GM18505 (cell line): Measurements from ENCODE around the gene TIFAB.

ENCODE experiments used
- ATAC-seq: cut with Tn5 transposase; IDR thresholded peaks from one replicate; pipeline ENCODE4 v1.9.1; 2021; ENCODE audit not compliant: unreplicated experiment
- POLR2A ChIP-seq: IDR thresholded peaks from 4 replicates; pipeline ENCODE4 v1.6.1; 2011; ENCODE audit warnings: borderline replicate concordance; ENCODE audit not compliant: insufficient read depth, insufficient read length; ENCODE audit errors: extremely low read depth

The TIFAB gene

DNA sequence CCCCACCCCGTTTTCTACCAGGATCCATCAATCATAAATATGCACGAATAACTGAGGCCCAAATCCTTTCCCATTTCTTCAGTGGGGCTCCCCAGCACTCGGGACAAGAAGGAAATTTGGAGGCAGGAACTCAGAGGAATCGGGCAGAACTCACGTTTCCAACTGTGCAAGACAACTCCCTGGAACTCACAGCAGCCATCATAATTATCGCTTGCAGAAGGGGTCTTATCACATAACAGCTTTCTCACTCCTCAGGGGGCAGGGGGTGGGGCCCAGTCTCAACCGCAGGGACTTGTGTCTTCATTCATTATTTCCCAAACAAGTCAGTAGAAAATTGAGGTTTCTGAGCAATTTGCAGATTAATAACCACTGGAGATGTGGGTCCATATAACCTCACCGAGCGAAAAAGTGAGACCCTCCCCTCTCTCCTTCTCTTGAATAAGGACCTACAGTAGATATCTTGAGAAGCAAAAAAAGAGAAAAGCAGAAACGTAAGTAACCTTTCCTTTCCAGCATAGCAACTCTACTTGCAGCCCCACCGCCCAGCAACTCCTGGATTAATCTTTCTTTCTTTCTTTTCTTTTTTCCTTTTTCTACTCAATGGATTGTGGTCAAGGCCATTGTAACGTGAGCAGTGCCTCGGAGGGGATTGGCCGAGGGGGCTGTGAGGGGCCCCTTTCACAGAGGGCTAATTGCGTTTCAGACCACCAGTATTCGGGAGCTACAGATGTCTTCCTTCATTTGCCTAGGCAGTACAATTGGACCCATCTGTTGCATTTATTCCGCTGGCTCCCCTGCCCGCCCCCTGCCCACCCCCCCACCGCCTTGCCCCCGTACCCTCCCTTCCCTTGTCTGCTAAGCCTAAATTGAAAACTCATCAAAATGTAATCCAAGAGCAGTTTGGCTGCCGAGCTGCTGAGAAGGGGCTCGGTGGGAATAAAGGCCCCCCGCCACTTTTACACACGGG, 24.7 kb upstream of the TIFAB start:
- no peak for ATAC-seq
- no peak for TF ChIP-seq POLR2A

DNA sequence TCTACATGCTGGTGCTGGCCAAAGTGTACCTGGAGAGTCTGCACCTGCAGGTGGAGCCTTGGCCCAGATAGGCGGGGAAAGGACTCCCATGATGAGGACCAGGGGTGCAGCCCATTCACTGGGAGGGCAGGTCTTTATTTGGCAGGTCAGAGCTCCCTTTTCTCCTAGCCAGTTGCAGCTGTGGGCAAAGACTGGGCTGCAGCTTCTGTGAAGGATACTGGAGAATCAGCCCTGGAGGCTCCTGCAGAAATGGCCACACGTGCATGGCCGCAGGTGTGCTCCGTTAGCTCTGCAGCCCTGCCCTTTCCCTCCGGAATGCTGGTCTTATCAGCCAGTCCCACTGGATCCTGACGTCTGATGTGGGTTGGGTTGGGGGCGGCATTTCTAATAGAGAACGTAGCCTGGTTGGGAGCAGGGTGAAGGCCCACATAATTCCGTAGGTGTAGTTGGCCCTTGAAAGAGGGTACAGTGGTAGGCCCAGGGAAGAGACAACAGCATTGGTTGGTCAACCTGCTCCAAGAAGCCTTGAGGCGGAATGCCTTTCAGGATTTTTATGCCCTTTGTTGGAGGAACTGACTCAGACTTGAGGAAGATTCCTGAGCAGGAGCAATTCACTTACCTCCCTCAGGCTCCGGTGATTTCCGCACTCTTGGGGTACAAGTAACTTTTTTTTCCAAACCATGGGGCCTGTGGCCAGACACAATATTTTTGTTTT, 22.0 kb upstream of the TIFAB start:
- ATAC-seq = no peak
- TF ChIP-seq POLR2A = no peak

DNA sequence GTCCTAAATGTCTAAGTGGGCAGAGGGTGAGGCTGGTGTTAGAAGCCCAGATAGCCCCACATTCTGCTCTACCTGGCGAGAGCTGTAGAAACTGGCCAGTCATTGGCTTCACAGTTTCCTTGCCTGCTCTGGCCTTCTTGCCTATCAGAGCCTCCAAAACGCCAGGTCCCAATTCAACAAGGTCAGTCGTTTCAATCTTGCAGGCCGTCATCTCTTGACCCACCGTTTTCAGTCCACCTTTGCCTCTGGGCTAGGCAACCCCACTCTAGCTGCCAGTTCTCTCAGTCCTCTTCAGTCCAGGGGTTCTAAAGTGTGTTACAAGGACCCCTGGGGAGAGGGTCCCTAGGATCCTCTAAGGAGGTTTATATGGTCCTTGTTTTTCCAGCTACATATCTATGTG, 20.0 kb upstream of the TIFAB start:
- no peak for TF ChIP-seq POLR2A
- no peak for ATAC-seq

DNA sequence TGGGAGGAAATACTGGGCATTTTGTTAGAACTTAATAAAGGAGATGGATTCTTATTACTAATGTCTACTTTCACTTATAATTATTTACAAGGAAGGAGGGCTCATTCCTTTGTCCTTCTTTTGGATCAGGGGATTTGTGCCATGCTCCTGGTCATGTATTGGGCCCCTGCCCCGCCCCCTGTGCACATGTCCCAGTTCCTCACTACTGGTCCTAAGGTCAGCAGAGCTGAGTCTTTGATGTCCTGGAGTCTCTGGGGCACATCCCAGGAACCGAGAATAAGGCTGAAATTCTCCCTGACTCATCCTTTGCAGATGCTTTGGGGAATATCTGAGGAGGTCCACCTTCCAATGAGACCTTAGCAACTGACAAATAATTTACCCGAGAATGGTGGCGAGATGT, 19.6 kb upstream of the TIFAB start:
- ATAC-seq = no peak
- TF ChIP-seq POLR2A = no peak

DNA sequence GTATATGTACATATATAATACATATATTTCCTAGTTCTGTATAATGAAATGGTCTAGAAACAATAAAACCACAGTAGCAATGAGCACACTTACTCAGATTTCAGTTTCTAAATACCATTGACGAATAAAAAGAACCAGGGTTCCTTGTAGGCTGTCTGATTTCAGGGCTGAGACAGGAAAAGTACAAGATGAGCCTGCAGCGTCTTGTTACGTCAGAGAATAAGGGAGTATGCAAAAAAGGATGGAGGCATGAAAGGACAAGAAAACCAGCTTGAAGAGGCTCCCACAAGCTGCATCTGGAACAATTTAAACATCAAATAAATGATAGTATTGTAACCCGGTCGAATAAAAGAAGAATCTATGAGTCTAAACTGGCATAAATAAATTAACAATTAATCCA, 17.8 kb upstream of the TIFAB start:
- no peak for ATAC-seq

DNA sequence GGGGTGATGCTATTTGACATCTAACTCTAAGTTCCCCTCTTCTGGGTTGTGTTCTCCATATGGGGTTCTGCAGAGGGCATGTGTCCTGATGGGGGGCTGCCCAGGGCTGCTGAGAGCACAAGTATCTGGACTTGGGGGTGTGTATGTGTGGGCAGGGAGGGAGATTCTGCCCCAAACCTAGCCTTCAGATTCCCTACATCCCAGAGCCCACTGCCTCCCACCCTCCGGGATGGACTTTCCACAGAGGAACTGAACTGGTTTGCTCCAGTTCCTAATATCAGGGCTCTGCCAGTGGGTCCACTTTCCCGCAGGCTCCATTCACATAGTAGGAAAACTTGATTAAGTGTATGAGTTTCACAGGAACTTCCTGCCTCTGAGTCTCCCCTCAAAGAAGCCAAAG, 16.4 kb upstream of the TIFAB start:
- ATAC-seq = no peak
- no peak for TF ChIP-seq POLR2A

More for the DNA sequence above, 17.8 kb upstream of the TIFAB start:
- no peak for TF ChIP-seq POLR2A

DNA sequence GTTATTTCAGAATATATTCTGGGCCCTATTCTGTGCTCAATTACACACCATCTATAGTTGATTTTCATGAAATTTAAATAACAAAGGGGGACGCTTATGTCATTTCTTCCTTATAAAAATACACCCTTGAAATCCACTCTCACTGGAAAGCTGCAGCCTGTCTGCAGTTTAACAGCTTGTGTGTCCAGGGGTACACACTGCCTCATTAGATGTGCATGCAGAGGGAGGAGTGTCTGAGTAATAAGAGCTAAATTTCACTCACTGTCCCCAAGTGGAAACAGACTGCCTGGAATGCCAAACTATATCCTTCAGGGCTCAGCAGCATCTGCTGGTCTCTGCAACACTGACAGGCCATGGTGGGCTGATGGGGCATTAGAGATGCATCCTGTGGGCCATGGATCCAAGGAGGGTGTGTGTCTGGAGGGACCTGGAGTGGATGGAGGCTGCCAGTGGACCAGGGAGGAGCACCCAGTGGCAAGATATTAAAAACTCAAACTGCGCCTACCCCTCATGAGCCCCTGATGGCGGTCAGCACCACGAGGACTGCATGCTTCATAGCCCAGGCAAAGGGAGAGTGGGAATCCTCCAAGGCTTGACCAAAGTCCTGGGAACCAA, 15.8 kb upstream of the TIFAB start:
- TF ChIP-seq POLR2A = no peak
- ATAC-seq = no peak

DNA sequence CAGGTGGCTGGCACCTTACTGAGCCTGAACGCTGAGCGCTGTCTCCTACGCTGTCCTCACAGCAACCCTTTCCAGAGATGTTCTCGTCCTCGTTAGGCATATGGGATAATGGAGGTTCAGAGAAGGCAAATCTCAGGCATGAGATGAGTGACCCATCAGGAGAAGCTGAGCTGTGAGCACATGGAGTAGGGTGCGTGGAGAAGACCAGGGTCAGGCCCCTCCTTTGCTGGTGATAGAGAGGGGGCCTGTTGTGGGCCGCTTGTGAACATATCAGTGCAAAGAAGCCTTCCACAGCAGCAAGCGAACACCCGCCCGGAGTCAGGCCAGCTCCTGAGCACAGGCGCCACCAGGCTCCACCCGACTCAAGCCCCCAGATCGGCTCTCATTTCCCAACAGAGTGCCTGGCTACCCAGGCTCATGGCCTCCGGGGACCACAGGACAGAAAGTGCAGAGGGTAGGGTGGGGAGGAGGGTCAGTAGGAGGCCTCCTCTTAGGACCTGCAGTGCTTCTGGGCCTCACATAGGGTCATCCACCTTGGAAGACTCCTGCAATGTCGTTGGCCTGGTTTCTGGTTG, 15.0 kb upstream of the TIFAB start:
- no peak for TF ChIP-seq POLR2A
- ATAC-seq = no peak

DNA sequence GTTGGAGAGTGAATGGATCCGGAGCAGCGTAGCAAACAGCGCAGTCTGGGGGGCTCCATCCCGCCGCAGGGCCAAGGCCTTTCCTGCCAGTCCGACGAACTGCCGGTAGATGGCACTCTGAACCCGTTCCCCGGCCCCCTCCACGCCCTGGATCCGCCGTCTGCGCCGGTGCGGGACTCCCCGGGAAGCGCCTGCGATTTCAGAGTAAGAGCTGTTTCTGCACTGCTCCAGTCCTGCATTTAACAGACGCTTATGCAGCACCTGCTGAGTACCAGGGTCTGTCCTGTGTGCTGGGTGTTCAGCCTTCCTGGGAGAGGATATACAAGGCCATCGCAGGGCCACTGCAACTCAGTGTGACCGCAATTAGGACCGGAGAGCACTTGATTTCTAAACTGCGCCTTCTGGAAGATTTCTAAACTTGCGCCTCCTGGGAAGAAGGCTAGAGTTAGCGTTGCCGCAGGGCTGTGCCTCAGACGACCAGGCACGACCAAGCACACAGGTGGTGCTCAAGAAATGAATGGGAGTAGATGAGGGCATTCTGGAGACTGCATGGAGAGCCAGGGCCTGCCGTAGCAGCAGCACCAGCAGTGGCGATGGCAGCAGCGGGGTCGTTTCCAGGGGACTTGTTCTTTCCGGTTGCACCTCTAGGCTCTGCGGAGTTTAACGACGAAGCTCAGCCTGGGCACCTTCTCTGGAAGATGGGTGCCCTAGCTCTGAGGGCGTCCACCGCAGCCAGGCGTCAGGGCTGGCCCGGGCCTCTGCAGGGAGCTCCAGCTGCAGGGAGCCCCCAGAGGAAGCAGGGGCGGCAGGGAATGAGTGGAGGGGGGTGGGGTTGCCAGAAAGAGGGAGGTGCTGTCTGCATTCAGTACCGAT, 14.3 kb upstream of the TIFAB start:
- ATAC-seq = peak; percentile 74
- TF ChIP-seq POLR2A = no peak

DNA sequence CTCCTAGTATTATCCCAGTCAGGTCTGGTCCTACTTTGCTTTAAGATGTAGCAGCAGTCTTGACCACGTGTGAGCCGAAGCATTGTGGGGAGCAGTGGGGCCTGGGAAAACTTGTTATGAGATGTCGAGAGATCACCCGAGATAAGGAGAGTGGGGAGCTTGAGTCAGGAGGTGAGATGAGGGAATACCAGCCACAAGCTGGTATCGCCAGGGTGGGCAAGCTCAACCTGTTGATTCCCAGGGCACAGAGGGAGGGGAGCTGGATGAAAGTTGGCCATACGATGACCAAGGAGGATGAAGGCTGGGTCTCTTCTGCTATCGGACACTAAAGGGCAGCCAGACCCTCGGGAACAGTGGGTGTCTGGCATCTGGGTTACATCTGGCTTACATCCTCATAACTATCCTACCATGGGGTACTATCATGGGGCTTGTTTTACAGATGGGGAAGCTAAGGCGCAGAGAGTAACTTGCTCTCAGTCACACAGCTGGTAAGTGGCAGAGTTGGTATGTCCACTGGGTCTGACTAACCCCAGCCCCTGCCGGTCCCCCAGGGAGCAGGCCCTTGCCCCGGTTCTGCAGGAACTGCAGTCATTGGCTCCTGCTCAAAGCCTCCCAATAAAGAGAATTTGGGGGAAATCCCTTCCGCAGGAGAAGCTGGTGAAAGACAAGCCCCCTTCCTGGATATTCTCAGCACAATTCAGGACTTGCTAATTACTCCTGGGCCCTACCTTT, 13.4 kb upstream of the TIFAB start:
- no peak for ATAC-seq
- no peak for TF ChIP-seq POLR2A

DNA sequence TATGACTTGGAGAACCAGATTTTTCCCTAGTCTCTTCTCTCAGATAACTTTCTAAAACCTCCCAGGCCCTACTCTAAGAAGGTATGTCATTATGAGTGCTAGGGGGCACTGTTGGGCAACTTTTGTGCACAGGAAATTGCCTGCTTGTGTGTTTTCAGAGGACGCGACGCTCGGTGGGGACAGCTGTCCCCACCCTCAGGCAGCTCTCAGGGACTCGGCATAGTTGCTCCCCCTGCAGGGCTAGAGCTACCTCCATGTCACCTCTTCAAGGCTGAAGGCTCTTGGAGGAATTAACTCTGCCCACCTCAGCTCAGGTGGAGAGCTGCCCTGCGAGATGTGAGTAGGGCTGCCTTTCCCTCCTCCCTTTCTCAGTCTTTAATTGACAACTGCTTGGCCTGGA, 10.2 kb upstream of the TIFAB start:
- peak; percentile 58 for ATAC-seq
- no peak for TF ChIP-seq POLR2A
